ENCODE data around the gene SLC24A3.

SLC24A3 gene

DNA sequence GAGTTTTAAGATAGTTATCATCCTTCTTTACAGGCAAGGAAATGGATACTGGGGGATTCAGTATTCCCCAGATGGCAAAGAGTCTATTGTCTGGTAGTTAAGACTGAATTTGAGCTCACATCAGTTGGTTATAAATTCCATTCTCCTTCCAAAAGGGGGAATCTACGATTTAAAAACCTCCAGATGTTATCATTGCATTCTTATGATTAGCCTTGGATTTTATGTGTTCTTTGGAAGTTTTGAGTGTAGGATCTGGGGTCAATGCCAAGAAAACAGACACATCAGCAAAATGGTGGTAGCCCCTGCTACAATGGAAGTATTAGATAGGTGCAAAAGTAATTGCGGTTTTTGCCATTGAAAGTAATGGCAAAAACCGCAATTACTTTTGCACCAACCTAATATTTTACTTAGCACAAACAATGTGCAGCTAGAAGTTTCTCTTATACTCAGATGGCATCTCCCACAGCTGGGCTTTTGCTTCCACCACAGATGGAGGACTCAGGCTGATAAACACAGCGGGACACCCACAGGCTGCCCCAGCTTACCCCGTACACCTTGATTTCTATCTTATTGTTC, 377.4 kb downstream of the SLC24A3 start:
- no peak for DNase-seq (ENCODE audit: low read depth, low spot score)

DNA sequence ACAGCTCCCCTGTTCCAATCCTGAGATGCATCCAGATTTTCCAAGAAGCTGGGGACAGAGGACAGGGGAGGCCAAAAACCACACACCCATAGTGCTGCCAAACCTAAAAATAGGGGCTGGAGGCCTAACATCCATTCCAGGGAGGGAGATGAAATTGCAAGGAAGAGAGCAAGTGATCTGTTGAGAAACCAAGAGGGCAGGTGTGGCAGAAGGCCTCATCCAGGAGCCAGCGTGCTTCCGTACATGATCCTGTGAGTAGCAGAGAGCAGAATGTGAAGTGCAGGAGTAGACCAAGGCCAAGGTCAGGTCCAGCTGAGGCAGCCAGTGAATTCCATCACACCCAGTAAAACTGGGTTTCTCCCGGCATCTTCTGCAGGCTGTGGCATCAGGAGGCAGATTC, 377.9 kb downstream of the SLC24A3 start:
- DNase-seq (ENCODE audit: low read depth, low spot score): no peak

DNA sequence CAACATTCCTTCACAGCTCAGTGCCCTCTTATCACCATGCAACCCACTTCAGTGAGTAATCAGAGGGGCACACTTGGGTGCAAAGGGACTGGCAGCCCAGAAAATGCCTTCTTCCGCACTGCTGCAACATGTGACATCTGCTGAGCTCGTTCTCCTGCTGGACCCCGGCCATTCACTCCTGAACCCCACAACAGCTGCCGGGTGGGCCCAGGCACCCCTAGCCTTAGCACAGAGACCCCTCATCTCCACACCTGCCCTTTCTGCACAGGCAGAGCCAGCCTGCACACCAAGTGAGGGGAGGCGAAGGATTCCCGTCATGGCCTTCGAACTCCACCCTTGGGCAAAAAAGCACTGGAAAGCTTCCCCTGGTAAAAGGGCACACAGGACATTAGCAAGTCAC, 381.3 kb downstream of the SLC24A3 start:
- no peak for DNase-seq (ENCODE audit: low read depth, low spot score)

DNA sequence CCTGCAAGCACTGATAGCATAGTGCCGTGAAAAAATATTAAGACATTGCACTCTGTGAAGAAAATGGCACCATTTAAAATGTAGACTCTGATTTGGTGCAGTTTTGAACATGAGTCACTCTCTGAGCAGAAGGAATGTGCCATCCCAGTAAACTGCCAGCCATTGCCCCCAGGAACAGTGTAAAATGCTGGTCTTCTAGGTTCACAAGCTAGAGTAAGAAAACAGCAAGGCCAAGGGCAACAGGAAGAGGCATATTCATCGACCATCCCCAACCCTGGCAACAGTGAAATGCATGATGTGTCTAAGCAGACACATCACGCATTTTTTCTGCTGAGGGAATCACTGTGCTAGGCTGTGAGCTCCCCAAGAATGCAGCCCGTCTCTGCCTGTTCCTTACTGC, 382.5 kb downstream of the SLC24A3 start:
- no peak for DNase-seq (ENCODE audit: low read depth, low spot score)

DNA sequence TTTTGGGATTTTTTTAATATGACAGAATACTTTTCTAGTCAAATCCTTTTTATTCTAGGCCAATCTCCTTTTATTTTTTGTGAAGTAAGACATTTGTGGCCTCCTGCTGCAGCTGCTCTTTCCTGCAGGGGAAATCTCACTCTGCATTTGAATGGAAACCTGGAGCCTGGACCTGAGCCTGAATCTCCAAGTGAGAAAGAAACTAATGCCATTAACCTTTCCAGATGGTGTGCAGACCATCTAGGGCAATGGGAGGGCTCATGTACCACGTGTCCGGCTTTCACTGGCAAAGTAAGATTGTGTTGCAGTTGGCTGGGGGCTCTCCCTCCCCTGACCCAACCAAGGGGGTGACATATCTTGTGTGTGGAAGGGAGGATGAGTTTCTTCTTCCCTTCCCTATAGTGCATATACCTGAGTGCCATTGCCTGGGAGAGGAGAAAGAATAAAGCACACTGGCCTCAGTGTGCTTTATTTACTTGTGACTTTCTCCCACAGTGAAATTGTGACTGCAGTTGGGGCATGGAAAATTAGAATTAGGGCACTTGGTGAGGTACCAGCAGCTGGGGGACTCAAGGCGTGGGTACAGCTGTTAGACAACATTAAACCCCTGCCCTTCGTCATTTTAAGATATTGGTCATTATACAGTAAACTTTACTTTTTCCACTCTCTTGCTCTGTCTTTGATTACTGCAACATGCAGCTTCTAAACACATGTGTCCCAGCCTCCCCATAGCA, 385.8 kb downstream of the SLC24A3 start:
- DNase-seq (ENCODE audit: low read depth, low spot score): no peak

DNA sequence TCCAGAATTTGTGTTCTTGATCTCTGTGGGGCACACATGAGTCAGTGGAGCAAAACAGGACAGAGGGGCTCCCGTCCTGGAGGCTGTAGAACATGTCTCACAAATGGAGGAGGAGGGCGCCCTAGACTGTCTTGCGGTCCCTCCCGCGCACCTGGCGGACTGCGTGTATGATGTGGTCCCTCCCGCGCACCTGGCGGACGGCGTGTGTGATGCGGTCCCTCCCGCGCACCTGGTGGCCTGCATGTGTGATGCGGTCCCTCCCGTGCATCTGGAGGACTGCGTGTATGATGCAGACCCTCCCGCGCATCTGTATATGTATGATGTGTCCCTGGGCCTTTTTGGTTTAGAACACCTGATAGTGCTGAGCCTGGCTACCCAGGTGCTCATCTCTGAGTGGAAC, 386.8 kb downstream of the SLC24A3 start:
- DNase-seq (ENCODE audit: low read depth, low spot score): no peak

DNA sequence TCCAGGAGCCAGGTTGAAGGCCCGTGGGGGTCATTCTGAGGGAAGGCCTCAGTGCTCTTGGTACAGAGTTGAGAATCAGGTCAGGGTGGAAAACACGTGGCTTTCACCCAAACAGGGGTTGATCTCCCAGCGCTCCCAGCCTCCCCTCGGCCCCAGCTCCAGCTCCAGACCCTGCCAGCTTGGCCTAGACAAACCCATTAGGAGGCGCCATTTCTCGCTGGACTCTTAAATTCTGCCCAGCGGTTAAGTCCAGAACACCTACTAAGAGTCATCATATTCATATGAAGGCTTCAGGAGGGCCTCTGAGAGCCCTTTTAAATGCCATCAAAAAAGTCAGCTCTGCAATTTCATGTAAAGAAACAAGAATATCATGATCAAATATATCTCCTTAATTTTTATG, 387.6 kb downstream of the SLC24A3 start:
- DNase-seq (ENCODE audit: low read depth, low spot score): no peak

DNA sequence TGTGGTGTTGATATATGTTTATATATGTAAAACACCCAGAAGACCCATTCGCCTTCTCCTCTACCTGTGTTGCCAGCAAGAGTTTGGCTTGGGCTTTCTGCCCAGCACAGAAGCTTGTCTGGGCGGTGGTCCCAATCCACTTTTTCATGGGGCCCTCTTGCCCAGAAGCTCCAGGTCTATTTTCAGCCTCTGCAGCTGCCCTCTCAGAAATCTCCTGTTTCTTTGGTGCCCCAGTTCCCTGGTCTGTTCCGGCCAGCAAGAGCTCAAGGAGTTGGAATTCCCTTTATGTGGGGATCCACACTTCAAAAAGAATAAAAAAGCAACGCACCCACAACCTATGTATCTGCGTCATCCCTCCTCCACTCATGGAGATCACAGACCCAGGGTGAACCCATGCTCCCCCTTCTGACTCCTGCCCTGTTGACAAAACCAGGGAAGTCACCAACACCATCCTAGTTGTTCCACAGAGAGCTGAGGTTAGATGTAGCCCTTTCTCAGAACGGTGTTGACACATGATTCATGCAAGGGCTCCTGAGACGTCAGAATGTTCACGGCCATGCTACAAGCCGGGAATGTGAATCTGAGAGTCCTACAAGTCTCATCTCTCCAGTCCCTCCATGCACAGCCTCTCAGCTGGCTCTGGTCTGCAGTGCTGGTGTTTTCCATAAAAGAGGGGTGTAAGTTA, 388.8 kb downstream of the SLC24A3 start:
- DNase-seq (ENCODE audit: low read depth, low spot score): no peak

DNA sequence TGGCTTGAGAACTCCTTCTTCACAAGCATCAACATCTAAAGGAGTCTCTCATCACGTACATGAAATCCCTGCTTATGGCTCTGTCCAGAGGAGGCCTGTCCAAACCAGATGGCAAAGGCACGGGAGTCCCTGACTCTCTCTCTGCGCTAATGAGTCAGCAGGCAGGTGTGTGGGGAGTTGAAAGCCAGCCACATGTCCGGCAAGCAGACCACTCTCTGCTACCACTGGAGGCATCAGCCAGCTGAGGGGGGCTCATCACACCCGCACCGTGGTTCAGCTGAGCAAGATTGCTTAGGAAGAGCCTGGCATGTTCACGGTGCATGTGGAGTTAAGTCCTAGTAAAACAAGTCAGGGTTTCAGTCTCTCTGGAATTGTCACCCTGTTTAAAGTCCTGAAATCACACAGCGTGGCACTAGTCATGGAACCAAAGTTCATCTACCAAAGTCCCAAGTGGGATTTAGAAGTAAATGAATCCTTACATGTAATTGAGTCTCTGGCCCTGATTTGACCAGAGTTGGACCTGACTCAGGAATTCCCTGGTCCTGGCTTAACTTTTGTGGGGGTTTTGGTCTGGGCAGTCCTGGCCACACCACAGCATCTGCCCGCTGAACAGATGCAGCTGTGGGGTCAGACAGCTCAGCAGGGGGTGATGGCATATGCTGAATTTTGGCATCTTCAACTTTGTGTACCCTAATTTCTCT, 390.4 kb downstream of the SLC24A3 start:
- no peak for DNase-seq (ENCODE audit: low read depth, low spot score)

DNA sequence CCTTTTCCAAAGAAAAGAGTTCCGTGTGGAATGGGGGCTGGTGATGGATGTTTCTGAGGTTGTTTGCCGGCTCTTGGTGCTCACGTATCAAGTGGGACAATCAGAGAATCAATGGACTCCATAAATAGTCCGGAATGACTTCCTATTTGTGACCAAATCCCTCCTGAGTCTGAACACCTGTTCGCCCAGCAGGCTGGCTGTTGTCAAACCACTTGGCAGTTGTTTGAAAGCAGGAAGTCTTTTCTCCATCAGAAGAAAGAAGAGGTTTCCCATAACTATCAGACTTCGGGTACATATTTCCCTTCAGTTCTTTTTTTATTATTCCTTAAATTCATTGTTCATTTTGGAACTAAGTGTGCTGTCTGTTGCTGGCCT, 390.9 kb downstream of the SLC24A3 start:
- no peak for DNase-seq (ENCODE audit: low read depth, low spot score)

DNA sequence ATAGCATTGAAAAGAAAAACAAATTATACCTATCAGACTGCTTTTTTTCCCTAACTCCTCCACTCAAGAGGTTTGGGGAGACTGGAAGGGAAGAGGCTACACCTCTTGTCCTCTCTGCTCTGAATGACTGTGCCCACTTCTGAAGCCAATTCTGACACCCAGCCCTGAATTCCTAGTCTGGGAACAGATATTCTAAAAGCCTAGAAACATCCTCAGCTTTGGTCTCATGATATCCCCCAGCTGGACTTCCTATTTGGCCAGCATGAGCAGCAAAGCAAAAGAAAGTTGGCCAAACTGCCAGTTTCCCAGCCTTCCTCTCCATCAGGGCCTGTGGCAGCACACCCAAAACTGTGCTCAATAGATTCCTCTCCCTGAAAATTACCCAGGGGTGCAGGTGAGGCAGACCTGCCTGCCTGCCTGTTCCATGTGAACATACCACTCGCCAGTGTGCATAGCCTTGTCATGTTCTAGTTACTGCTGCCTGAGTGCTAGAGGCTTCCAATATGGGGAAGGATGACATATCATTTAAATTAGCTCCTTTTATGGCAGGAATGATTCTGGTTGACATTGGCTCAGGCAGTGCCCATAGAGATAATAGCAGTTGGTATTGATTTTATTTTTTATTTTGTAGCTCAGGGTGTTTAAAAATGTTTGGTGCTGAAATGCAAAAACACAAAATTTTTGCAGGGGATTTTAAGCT, 393.5 kb downstream of the SLC24A3 start:
- DNase-seq (ENCODE audit: low read depth, low spot score): no peak

DNA sequence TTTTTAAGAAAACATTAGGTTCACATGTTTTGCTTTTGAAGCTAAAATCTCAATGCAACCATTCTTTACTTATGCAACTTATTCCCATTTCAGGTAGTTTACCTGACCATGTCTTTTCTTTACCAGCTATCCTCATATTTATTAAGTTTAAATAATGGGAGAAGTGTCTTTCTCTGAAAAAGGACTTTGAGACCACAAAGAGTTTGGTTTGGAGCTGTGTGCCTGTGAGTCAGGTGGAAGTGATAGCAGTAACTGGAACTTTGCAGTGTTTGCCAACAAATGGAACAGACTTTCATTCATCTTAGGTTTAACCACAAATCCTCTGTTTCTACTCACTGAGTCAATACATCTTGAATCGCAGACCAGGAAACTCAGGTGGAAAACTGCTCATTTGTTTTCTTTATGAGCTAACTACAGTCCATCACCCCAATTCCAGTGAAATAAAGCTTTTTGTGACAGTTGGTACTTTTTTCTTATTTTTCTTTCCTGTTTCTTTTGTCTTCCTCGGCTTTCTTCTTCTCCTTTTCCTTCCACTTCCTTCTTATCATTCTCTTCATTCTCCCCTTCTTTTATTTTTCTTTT, 397.3 kb downstream of the SLC24A3 start:
- no peak for DNase-seq (ENCODE audit: low read depth, low spot score)

DNA sequence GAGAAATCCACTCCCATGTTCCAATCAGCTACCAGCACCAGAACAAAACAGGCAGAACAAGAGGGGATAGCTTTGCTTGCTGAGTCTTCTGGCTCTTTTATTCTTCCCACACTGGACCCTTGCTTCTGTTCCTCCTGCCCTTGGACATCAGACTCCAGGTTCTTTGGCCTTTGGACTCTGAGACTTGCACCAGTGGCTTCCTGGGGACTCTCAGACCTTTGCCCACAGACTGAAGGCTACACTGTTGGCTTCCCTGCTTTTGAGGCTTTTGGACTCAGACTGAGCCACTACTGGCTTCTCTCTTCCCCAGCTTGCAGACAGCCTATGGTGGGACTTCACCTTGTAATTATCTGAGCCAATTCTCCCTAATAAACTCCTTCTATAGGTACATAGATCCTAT, 403.2 kb downstream of the SLC24A3 start:
- DNase-seq (ENCODE audit: low read depth, low spot score): no peak

DNA sequence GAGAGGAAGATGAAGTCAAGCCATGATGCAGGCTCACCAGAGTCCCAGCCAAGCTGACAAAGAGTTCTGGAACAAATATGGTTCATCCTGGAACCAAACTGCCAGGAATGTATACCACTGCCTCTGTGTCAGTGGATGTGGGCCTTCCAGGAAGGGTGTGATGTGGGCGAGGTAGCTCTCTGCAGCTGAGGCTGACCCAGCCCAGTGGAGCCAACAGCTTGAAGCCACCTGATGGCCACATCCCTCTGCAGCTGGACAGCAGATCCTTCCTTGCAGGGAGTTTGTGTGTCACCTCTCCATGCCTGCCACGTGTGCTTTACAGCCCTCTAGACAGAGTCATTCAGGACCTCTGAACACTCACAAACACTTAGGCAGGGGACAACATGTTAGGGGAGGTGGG, 403.6 kb downstream of the SLC24A3 start:
- DNase-seq (ENCODE audit: low read depth, low spot score): no peak

DNA sequence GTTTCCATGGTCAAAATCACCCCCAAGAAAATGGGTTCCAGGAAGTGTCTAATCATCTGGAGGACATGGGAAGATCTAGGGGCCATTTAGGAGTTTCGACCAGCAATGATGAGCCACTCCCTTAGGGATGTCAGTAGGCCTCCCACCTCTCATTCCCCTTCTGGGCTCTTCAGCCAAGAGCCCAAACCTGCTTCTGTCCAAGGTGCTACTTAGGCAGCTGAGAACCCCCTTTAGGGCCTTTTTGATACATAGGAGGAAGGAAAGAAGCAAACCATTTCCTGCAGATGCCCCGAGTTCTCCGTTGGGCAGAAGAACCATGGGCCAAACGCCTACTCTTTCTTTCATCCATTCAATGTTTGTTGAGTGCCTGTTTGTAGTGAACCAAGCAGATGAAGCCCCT, 404.2 kb downstream of the SLC24A3 start:
- DNase-seq (ENCODE audit: low read depth, low spot score): no peak

DNA sequence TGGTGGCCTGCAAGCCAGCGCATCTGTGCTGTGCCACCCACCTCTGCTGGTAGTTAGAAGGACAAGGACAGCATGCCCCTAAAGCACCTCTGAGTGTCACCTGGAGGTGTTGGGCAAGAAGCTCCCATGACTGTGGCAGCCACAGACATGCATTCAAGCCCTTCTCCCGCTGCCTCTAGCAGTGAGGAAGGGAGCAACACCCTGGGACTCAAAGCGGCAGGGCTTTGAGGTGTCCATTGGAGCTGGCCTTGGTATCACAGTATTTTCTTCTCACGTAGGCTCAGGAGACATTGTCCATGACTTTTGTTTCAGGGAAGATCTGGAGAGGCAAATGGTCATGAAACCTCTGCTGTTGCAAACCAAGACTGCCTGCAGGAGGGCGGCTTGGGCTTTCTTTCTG, 404.8 kb downstream of the SLC24A3 start:
- DNase-seq (ENCODE audit: low read depth, low spot score): no peak

DNA sequence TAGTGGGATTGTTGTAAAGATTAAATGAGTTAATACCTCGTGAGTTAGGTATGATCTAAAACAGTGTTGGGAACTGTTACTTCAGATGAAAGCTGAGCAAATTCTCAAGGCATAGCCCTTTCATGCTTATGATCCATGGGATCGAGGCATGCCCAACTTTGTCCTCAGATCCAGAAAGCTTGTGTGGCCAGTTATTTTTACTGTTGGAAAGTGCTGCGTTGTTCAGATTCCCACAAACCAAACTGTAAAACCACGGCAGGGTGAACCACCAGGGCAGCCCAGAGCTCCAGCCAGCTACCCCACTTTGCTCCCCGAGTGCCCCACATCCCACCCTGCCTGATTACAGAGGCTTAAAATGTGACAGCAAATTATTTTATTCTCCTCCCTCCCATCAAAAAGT, 406.3 kb downstream of the SLC24A3 start:
- no peak for DNase-seq (ENCODE audit: low read depth, low spot score)

DNA sequence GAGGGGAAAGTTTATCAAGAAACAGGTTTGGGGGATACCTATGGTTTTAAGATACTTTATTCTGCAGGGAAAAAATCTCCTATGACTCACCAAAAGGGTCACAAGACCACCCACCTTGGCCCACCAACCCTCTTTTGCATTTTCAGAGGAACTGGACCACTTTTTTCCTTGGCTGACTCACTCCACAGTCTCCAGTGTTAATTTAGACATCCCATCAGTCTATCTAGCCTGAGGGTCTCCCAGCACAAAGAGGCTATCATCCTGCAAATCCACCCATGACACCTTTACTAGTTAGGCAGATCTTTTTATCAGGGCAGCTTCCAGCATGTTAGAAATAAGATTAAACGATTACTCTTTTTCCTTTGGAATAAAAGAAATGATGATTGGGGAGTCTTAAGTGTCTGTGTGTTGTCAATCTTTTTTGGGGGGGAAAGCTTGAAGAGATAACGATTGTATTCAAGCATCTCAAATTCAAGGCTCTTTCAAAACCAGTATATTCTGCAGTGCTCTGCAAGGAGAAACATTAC, 407.5 kb downstream of the SLC24A3 start:
- DNase-seq (ENCODE audit: low read depth, low spot score): no peak

DNA sequence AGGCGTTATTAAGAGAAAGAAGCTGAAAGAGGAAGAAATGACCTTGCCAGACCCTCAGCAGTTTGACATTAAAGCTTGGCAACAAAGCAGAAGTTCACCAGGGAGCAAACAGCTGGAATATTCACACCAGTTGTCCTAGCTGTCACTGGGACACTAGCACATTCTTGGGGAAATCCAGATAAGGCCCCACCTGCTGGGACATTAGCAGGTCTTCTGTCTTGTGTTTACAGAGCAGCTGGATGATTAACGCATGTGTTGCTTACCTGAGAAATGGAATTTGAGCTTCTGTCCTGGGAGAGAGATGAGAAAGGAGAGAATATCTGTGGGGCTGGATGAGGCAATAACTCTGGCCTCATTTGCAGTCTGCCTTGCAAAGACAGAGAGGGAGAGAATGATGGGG, 408.0 kb downstream of the SLC24A3 start:
- DNase-seq (ENCODE audit: low read depth, low spot score): no peak

DNA sequence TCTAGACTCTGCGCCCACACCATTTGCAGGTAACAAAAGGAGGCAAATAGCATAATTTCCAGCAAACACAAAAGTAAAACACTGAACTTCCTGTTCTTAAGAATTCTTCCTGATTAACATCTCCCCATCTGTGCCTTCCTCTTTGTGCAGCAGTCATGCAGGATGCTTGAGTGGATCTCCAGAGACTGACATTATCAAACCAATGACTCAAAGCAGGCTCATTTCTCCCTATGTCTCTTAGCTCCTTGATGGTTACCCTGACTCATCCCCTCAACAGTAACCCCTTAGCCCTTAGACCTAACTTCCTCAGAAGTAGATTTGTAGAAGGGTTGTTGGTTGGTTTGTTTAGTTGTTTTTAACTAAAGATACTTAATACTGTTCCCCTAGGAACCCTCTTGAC, 408.6 kb downstream of the SLC24A3 start:
- DNase-seq (ENCODE audit: low read depth, low spot score): no peak

DNA sequence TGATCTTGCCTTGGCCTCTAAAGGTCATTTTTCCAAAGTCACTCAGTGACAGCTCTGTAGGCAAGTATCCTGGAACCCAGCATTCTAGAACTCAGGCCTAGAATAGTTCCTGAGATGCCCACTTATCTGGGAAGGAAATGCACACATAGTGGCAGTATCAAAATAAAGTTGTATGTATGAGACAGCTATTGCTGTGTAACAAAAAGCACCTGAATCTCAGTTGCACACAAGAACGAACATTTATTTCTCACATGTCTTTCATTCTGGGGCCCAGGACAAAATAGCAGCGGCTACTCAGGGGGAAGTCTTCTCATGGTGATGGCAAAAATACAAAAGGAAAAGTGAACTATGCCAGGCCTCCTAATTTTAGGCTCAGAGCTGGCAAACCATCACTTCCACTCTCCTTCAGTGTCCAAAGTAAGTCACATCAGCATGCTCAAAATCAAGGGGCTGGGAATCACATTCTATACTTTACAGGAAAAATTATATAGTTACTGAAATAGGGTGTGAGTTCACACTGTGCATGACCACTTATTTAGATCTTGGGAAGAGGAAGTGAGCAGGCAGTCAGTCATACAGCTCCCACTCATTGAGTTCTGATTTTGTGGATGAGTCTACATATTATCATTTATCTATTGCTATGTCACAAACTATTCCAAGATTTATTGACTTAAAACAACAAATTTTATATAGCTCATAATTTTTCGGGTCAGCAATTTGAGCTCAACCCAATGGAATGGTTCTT, 412.0 kb downstream of the SLC24A3 start:
- DNase-seq (ENCODE audit: low read depth, low spot score): no peak

Measured in activated CD4-positive, CD25-positive, alpha-beta regulatory T cell treated with anti-CD3 and anti-CD28 coated beads, Interleukin-2, amount 50 U/mL, for 16 hours (primary cell).